Ectodermal cell (in vitro differentiated cells): ENCODE measurements around the gene MAP10. TPM values are rescaled to one million over a fixed set of nuclear protein-coding genes. Genes with fewer than 3 reads are reported as not detected.
A peak's percentile ranks its signal among the peaks of the same experiment; 100 is the strongest.

Source experiments
- H3K27ac ChIP-seq: 2 replicates; pipeline ENCODE4 v1.7.0; 2013; ENCODE audit warnings: mild to moderate bottlenecking, low read depth, low read length; ENCODE audit not compliant: insufficient read depth, poor library complexity, severe bottlenecking
- H3K27me3 ChIP-seq: 2 replicates; pipeline ENCODE4 v1.7.0; 2013; ENCODE audit warnings: mild to moderate bottlenecking, low read length; ENCODE audit not compliant: insufficient read depth, control insufficient read depth, poor library complexity, severe bottlenecking
- H3K36me3 ChIP-seq: one replicate; pipeline ENCODE4 v1.7.0; 2013; ENCODE audit warnings: low read length; ENCODE audit not compliant: control insufficient read depth, insufficient read depth
- H3K4me1 ChIP-seq: one replicate; pipeline ENCODE4 v1.7.0; 2013; ENCODE audit warnings: low read length; ENCODE audit not compliant: control insufficient read depth, insufficient read depth
- H3K4me3 ChIP-seq: 2 replicates; pipeline ENCODE4 v1.7.0; 2013; ENCODE audit warnings: low read depth, low read length, control low read depth; ENCODE audit not compliant: insufficient read depth
- H3K9me3 ChIP-seq: 2 replicates; pipeline ENCODE4 v1.7.0; 2013; ENCODE audit warnings: mild to moderate bottlenecking, low read length, moderate library complexity; ENCODE audit not compliant: control insufficient read depth
- WGBS, 2 experiments: methylation state at CpG; one replicate each; pipeline ENCODE4 v1.1.7; 2013; ENCODE audit warnings: missing lambda C conversion rate in 2 of 2; 5-methylcytosine and 5-hydroxymethylcytosine counted together
- polyA plus RNA-seq, 4 experiments: library from polyadenylated mRNA; stranded (reverse); fragments of 50-300 nt; gene quantifications; one replicate each; pipeline ENCODE4 v1.2.3, GENCODE V29; 2013

Gene MAP10
- 6.8 TPM for polyA plus RNA-seq (2013, experiment 1 of 4)
- 7.1 TPM for polyA plus RNA-seq (2013, experiment 2 of 4)
- 6.6 TPM for polyA plus RNA-seq (2013, experiment 3 of 4)
- 7.0 TPM for polyA plus RNA-seq (2013, experiment 4 of 4)

- H3K27ac ChIP-seq: peak within 1 kb of the TSS; percentile 37
- no peaks in the 10 kb centered on the region for H3K27me3 ChIP-seq
- no peaks in the 10 kb centered on the region for H3K36me3 ChIP-seq
- WGBS, 2 experiments: 3 to 5% methylated on average over 75 of the region's 75 CpGs
- no peaks in the 10 kb centered on the region for H3K9me3 ChIP-seq
- H3K4me3 ChIP-seq: peak within 1 kb of the TSS; percentile 74
- H3K4me1 ChIP-seq: no peaks in the 10 kb centered on the region
Measured at GRCh38 chr1:232805269-232806185, at the start of gene MAP10. TSS of gene MAP10 (plus strand) at chr1:232805416. CDS start at chr1:232805450, 34 bp downstream.

- Histone ChIP-seq H3K27me3 (no peaks in the 10 kb centered on the region), H3K36me3 (no peaks in the 10 kb centered on the region), H3K4me1 (no peaks in the 10 kb centered on the region), H3K9me3 (no peaks in the 10 kb centered on the region), H3K4me3 (no peak overlapping the region), H3K27ac (no peak overlapping the region)
- 93% methylated on average over 4 of the region's 4 CpGs for WGBS, 2 experiments
Measured at GRCh38 chr1:232764458-232765251, 40.6 kb upstream of the MAP10 start.

GRCh38 chr1:232765542-232765941 is 39.7 kb upstream of the MAP10 start:
- Histone ChIP-seq H3K9me3 (no peaks in the 10 kb centered on the region), H3K27me3 (no peaks in the 10 kb centered on the region), H3K36me3 (no peaks in the 10 kb centered on the region), H3K4me3 (no peak overlapping the region), H3K4me1 (peaks cover 6% of the 10 kb centered on the region), H3K27ac (no peak overlapping the region)
- 90 to 96% methylated on average over 5 to 6 of the region's 6 CpGs for WGBS, 2 experiments

GRCh38 chr1:232766241-232766890 is 38.9 kb upstream of the MAP10 start:
- no peak overlapping the region for H3K27ac ChIP-seq
- no peaks in the 10 kb centered on the region for H3K36me3 ChIP-seq
- 72 to 77% methylated on average over 8 of the region's 8 CpGs for WGBS, 2 experiments

GRCh38 chr1:232766904-232767303 is 38.3 kb upstream of the MAP10 start:
- no peaks in the 10 kb centered on the region for H3K36me3 ChIP-seq
- no peaks in the 10 kb centered on the region for H3K9me3 ChIP-seq
- H3K4me3 ChIP-seq: no peak overlapping the region
- H3K4me1 ChIP-seq: peaks cover 8% of the 10 kb centered on the region
- H3K27me3 ChIP-seq: no peaks in the 10 kb centered on the region
- no peak overlapping the region for H3K27ac ChIP-seq
- 100% methylated on average over 1 of the region's 1 CpG for WGBS, 2 experiments

More at GRCh38 chr1:232766241-232766890, 38.9 kb upstream of the MAP10 start:
- peaks cover 8% of the 10 kb centered on the region for H3K4me1 ChIP-seq
- H3K27me3 ChIP-seq: no peaks in the 10 kb centered on the region
- no peak overlapping the region for H3K4me3 ChIP-seq
- no peaks in the 10 kb centered on the region for H3K9me3 ChIP-seq

GRCh38 chr1:232767305-232768074 is 37.7 kb upstream of the MAP10 start:
- peaks cover 8% of the 10 kb centered on the region for H3K4me1 ChIP-seq
- no peaks in the 10 kb centered on the region for H3K36me3 ChIP-seq
- H3K4me3 ChIP-seq: no peak overlapping the region
- no peaks in the 10 kb centered on the region for H3K9me3 ChIP-seq
- H3K27ac ChIP-seq: no peak overlapping the region
- H3K27me3 ChIP-seq: no peaks in the 10 kb centered on the region
- WGBS, 2 experiments: 95% methylated on average over 14 of the region's 14 CpGs

DNA sequence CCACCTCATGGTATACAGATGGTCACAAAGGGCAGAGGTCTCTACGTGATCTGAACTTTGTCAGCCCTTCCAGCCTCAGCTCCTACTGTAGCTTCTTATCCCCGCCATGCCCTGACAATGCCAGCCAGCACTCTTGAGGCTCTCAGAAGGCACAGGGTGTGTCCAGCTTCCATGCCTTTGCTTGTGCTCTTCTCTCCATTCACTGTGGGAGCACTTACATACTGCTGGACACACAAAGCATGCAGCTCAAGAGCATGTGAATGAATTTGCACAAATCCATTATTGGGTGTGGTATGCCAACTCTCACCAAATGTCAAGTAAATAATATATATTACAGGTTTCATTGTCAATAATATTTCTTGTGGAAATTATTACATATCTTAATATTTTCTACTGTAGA is 36.4 kb upstream of the MAP10 start:
- H3K4me3 ChIP-seq: no peak overlapping the region
- no peaks in the 10 kb centered on the region for H3K9me3 ChIP-seq

DNA sequence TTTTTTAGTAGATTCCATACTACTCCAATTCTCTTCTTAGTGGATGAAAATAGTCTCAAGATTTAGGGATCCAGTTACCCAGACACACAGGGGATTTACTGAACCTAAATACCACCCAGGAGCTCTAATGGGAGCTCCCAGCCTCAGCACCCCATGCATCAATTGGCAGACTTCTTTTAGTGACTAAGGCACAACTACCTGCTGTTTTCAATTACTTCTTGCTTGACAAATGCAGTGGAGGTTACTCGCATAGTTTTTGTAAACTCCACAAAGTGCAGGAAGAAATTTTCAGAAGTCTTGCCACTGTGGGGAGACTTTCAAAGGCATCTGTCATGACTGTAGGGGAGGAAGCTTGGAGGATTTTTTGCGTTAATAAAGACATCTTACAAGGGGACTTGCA is 35.5 kb upstream of the MAP10 start:
- Histone ChIP-seq H3K4me1 (peaks cover 8% of the 10 kb centered on the region), H3K27me3 (no peaks in the 10 kb centered on the region), H3K9me3 (no peaks in the 10 kb centered on the region), H3K27ac (no peak overlapping the region), H3K4me3 (no peak overlapping the region), H3K36me3 (no peaks in the 10 kb centered on the region)
- 29 to 36% methylated on average over 2 of the region's 2 CpGs for WGBS, 2 experiments

More for the DNA sequence above, 36.4 kb upstream of the MAP10 start:
- WGBS, 2 experiments: 86 to 88% methylated on average over 2 of the region's 2 CpGs
- Histone ChIP-seq H3K27me3 (no peaks in the 10 kb centered on the region), H3K36me3 (no peaks in the 10 kb centered on the region), H3K4me1 (peaks cover 8% of the 10 kb centered on the region), H3K27ac (no peak overlapping the region)

DNA sequence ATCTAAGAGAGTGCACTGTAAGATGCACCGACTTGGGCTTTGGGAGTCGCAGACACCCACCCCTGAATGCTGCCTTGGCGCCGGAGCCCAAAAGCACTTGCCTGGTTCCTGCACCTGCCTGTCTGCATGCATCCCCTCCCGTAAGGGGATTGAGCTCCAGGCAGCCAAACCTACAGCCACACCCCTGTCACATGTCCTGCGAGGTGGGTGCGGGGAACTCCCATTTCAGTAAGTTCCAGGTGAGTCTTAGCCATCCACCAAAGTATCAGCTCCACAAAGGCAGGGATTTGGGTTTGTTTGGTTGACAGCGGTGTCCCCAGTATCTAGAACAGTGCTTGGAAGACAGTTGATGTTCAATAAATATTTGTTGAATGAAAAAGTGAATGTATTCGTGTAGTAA is 31.5 kb upstream of the MAP10 start:
- Histone ChIP-seq H3K9me3 (no peaks in the 10 kb centered on the region), H3K27me3 (no peaks in the 10 kb centered on the region), H3K36me3 (no peaks in the 10 kb centered on the region), H3K4me3 (no peak overlapping the region), H3K27ac (no peak overlapping the region), H3K4me1 (peaks cover 8% of the 10 kb centered on the region)
- 88 to 90% methylated on average over 8 of the region's 9 CpGs for WGBS, 2 experiments
